Measurements from ENCODE around the gene LYSMD2. TPM values are rescaled to one million over a fixed set of nuclear protein-coding genes. Genes with fewer than 3 reads are reported as not detected.

LYSMD2 gene
- total and polyA plus RNA-seq, 8 donors: 5.0 to 29.7 (median 8.0) TPM

- no peak overlapping the region for H3K4me3 ChIP-seq
- no peak for ATAC-seq
- intact Hi-C loops (cut with DNase I): no loop called here
- no peak for DNase-seq
- H3K36me3 ChIP-seq: no peaks in the 10 kb centered on the region
- TF ChIP-seq CTCF (IDR thresholded peaks at IDR 0.05): no peak
- no peak for FAIRE-seq
- H3K4me1 ChIP-seq: no peaks in the 10 kb centered on the region
- no peaks in the 10 kb centered on the region for H3K9me3 ChIP-seq
- no peaks in the 10 kb centered on the region for H3K27me3 ChIP-seq
- WGBS, 2 donors: 30 to 37% methylated on average over 3 of the region's 3 CpGs
- no peak overlapping the region for H3K27ac ChIP-seq
These were observed 18.7 kb downstream of the LYSMD2 start for GRCh38 chr15:51718746-51719145.

GRCh38 chr15:51718219-51718618, 19.2 kb downstream of the LYSMD2 start:
- Histone ChIP-seq H3K9me3 (no peaks in the 10 kb centered on the region), H3K27ac (no peak overlapping the region), H3K4me1 (no peaks in the 10 kb centered on the region), H3K27me3 (no peaks in the 10 kb centered on the region), H3K4me3 (no peak overlapping the region), H3K36me3 (no peaks in the 10 kb centered on the region)
- intact Hi-C loops (cut with DNase I): no loop called here
- FAIRE-seq: no peak
- DNase-seq: no peak
- TF ChIP-seq CTCF (IDR thresholded peaks at IDR 0.05): no peak
- WGBS, 2 donors: 61 to 62% methylated on average over 4 of the region's 4 CpGs
- peak in 2 of 4 donors; percentile 29 to 31 for ATAC-seq

GRCh38 chr15:51714911-51715310, 22.5 kb downstream of the LYSMD2 start:
- no peak for TF ChIP-seq CTCF (IDR thresholded peaks at IDR 0.05)
- FAIRE-seq: no peak

GRCh38 chr15:51714162-51714561, 23.3 kb downstream of the LYSMD2 start:
- no peak for FAIRE-seq
- Histone ChIP-seq H3K9me3 (no peaks in the 10 kb centered on the region), H3K4me3 (no peak overlapping the region), H3K27me3 (no peaks in the 10 kb centered on the region), H3K27ac (no peak overlapping the region), H3K4me1 (no peaks in the 10 kb centered on the region), H3K36me3 (no peaks in the 10 kb centered on the region)
- DNase-seq: no peak
- ATAC-seq: no peak
- 80 to 84% methylated on average over 1 of the region's 1 CpG for WGBS, 2 donors
- no peak for TF ChIP-seq CTCF (IDR thresholded peaks at IDR 0.05)
- intact Hi-C loops (cut with DNase I): no loop called here

More at GRCh38 chr15:51714911-51715310, 22.5 kb downstream of the LYSMD2 start:
- ATAC-seq (no peak), DNase-seq (no peak)
- no peaks in the 10 kb centered on the region for H3K36me3 ChIP-seq
- no peaks in the 10 kb centered on the region for H3K27me3 ChIP-seq
- WGBS, 2 donors: 70 to 91% methylated on average over 1 of the region's 1 CpG
- H3K4me1 ChIP-seq: no peaks in the 10 kb centered on the region
- H3K4me3 ChIP-seq: no peak overlapping the region
- no peak overlapping the region for H3K27ac ChIP-seq
- no peaks in the 10 kb centered on the region for H3K9me3 ChIP-seq
- intact Hi-C loops (cut with DNase I): no loop called here

GRCh38 chr15:51709031-51709430, 28.4 kb downstream of the LYSMD2 start:
- ATAC-seq (no peak), FAIRE-seq (no peak), DNase-seq (no peak)
- Histone ChIP-seq H3K4me1 (peaks cover 6 to 13% (median 10%) of the 10 kb centered on the region in 3 donors), H3K27ac (peak overlapping the region; percentile 44 to 85 (median 71)), H3K9me3 (no peaks in the 10 kb centered on the region), H3K4me3 (peak overlapping the region in 2 of 4 donors; percentile 14 to 37), H3K36me3 (no peaks in the 10 kb centered on the region), H3K27me3 (no peaks in the 10 kb centered on the region)
- intact Hi-C loops (cut with DNase I): no loop called here
- TF ChIP-seq CTCF (IDR thresholded peaks at IDR 0.05): no peak
- 71 to 79% methylated on average over 5 of the region's 5 CpGs for WGBS, 2 donors
